Parathyroid adenoma (tissue), 2 donors: ENCODE results near the gene MAP3K4.

Source experiments
- H2AFZ ChIP-seq: fragments of 300-600 bp; sonication (generic); one replicate; pipeline ENCODE4 v1.7.0; 2017; ENCODE audit warnings: antibody characterized with exemption, mild to moderate bottlenecking
- H3K27ac ChIP-seq: fragments of 300-600 bp; sonication (generic); one replicate; pipeline ENCODE4 v1.7.0; 2017
- H3K27me3 ChIP-seq: fragments of 300-600 bp; sonication (generic); one replicate; pipeline ENCODE4 v1.7.0; 2017; ENCODE audit warnings: low read length; ENCODE audit not compliant: control insufficient read depth, insufficient read depth
- H3K36me3 ChIP-seq: fragments of 300-600 bp; sonication (generic); one replicate; pipeline ENCODE4 v1.7.0; 2017; ENCODE audit warnings: low read length; ENCODE audit not compliant: control insufficient read depth, insufficient read depth
- H3K4me1 ChIP-seq: fragments of 300-600 bp; sonication (generic); one replicate; pipeline ENCODE4 v1.7.0; 2017; ENCODE audit warnings: control low read depth
- H3K4me2 ChIP-seq: fragments of 300-600 bp; sonication (generic); one replicate; pipeline ENCODE4 v1.7.0; 2017; ENCODE audit warnings: low read length
- H3K4me3 ChIP-seq: fragments of 300-600 bp; sonication (generic); one replicate; pipeline ENCODE4 v1.7.0; 2017; ENCODE audit warnings: low read depth, low read length
- H3K79me2 ChIP-seq: fragments of 300-600 bp; sonication (generic); one replicate; pipeline ENCODE4 v1.7.0; 2017; ENCODE audit warnings: control low read depth
- H3K9ac ChIP-seq: fragments of 300-600 bp; sonication (generic); one replicate; pipeline ENCODE4 v1.7.0; 2017; ENCODE audit warnings: mild to moderate bottlenecking
- H3K9me3 ChIP-seq: fragments of 300-600 bp; sonication (generic); one replicate; pipeline ENCODE4 v1.7.0; 2017; ENCODE audit warnings: low read length; ENCODE audit not compliant: control insufficient read depth
- TF ChIP-seq, protein P1 (sequence below): fragments of 300-600 bp; sonication (generic); IDR thresholded peaks from one replicate; pipeline ENCODE4 v1.7.0; 2017; ENCODE audit warnings: antibody characterized with exemption, mild to moderate bottlenecking
- donor health status: primary hyperparathyroidism.

Gene MAP3K4

DNA sequence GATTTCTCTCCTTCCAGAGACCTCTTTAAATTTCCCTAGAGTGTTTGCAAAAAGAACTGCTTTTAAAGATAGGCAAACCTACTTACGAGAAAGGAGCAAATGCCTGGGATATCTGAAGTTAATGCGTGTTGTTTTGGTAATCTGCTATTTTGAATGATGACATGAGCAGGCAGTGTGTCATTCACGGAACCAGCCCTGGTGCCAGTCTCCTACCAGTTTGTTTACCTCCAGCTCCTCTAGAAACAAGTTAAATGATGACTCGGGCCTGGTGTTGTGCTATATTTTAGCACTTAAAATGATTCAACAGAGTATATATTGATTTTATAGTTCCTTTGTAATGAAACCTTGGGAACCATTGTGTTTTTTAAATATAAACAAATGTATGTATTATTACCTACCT, 41.1 kb upstream of the MAP3K4 start:
- Histone ChIP-seq H3K27ac (no peak overlapping the region), H3K4me2 (no peak overlapping the region), H2AFZ (no peak overlapping the region), H3K27me3 (no peaks in the 10 kb centered on the region), H3K4me3 (no peak overlapping the region), H3K79me2 (no peaks in the 10 kb centered on the region), H3K36me3 (no peaks in the 10 kb centered on the region), H3K4me1 (no peaks in the 10 kb centered on the region), H3K9ac (no peak overlapping the region), H3K9me3 (no peaks in the 10 kb centered on the region)
- TF ChIP-seq, protein P1, sequence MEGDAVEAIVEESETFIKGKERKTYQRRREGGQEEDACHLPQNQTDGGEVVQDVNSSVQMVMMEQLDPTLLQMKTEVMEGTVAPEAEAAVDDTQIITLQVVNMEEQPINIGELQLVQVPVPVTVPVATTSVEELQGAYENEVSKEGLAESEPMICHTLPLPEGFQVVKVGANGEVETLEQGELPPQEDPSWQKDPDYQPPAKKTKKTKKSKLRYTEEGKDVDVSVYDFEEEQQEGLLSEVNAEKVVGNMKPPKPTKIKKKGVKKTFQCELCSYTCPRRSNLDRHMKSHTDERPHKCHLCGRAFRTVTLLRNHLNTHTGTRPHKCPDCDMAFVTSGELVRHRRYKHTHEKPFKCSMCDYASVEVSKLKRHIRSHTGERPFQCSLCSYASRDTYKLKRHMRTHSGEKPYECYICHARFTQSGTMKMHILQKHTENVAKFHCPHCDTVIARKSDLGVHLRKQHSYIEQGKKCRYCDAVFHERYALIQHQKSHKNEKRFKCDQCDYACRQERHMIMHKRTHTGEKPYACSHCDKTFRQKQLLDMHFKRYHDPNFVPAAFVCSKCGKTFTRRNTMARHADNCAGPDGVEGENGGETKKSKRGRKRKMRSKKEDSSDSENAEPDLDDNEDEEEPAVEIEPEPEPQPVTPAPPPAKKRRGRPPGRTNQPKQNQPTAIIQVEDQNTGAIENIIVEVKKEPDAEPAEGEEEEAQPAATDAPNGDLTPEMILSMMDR = no peak

DNA sequence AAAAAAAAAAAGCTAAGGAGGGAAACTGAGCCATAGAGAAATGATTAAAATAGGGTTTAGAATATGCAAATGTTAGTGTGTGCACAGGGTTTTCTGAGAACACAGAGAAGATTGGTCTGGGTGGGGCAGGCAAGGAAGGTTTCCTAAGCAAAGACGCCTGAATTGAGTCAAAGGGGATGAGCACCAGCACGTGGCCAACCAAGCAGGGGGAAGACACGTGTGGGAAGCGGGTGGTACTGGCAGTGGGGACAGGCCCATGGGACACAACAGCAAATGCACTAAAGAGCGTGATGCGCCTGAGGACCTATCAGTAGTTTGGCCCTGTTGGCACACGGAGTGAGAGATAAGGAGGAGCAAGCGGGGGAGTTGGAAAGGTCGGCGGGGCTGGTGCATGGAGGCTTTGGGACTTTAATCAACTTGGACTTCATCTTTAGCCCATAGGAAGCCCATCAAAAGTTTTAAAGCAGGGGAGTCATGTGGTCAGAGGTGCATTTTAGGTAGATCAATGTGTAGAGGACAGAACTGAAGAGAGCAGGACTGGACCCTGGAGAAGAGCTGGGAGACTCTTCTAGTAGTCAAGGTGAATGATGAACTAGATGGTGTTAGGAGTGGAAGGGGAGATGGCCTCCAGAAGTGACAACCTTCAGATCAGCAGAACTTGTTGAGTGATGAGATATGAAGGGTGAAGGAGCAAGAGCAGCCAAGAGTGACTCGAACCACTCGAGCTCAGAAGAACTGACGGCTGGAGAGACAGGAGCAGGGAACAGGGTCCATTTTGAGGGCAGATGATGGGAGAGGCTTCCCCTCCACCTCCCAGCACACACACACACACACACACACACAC, 40.2 kb upstream of the MAP3K4 start:
- Histone ChIP-seq H3K4me2 (no peak overlapping the region), H3K27ac (no peak overlapping the region)
- TF ChIP-seq, protein P1 = no peak

DNA sequence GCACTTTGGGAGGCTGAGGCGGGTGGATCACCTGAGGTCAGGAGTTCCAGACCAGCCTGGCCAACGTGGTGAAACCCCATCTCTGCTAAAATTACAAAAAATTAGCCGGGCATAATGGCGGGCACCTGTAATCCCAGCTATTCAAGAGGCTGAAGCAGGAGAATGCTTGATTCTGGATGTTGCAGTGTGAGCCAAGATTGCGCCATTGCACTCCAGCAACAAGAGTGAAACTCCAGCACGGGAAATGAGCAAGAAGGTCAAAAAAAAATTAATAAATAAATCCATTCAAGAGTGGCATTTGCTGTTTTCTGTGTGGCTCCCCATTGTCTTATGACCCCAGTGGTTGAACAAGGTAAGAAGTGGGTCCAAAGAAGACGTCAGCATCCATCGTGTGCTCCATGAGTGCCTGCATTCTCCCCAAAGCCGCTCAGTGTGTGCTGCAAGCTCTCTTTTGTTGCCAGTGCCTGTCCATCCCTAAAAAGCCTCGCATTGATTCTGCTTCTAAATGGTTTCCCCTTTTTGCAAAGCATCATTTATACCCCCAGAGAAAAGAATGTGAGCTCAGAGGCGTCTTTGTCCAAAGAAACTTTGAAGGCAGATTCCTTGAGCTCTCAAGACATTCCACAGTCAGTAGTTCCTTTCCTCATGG, 38.8 kb upstream of the MAP3K4 start:
- H2AFZ ChIP-seq = no peak overlapping the region
- H3K9ac ChIP-seq = no peak overlapping the region
- no peak overlapping the region for H3K27ac ChIP-seq
- peaks cover 13% of the 10 kb centered on the region for H3K4me1 ChIP-seq
- no peaks in the 10 kb centered on the region for H3K36me3 ChIP-seq
- TF ChIP-seq, protein P1 = no peak
- no peaks in the 10 kb centered on the region for H3K9me3 ChIP-seq
- H3K4me2 ChIP-seq = no peak overlapping the region
- no peaks in the 10 kb centered on the region for H3K27me3 ChIP-seq
- H3K4me3 ChIP-seq = no peak overlapping the region
- no peaks in the 10 kb centered on the region for H3K79me2 ChIP-seq

More for the DNA sequence above, 40.2 kb upstream of the MAP3K4 start:
- no peaks in the 10 kb centered on the region for H3K79me2 ChIP-seq
- H3K27me3 ChIP-seq = no peaks in the 10 kb centered on the region
- H3K4me1 ChIP-seq = peaks cover 7% of the 10 kb centered on the region
- no peak overlapping the region for H2AFZ ChIP-seq
- no peaks in the 10 kb centered on the region for H3K36me3 ChIP-seq
- no peak overlapping the region for H3K4me3 ChIP-seq
- H3K9me3 ChIP-seq = no peaks in the 10 kb centered on the region
- H3K9ac ChIP-seq = no peak overlapping the region

DNA sequence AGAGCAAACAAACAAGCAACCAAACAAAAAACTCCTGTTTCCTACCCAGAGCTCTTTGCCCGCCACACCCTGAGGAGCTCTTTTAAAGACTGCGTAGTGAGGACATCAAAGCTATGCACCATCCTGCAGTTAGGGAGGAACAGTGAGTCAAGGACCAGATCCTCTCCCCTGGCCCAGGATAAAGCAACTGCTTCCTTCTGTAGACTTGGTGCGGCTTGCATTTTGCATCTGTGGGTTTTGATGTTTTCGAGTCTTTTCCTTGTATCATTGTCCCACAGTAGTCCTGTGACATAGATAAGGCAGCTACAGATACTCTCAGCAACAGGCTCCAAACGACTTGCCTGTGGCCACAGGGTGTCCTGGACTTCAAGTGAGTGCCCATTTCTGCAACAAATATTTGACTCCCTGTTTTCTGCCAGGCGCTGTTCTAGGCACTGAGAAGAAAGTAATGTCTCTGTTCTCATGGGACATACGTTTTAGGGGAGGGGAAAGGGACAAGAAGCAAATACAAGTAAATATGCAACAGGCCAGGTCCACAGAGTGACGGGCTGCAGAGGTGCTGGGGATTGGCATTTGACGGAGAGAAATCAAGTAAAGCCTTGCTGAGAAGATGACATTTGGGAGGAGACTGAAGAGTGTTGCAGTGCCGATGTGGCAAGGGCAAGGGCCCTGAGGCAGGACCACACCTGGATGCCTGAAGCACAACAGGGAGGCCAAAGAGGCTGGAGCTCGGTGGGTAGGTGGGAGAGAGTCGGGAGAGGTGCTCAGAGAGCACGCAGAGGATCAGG, 35.9 kb upstream of the MAP3K4 start:
- Histone ChIP-seq H3K4me1 (peaks cover 13% of the 10 kb centered on the region), H3K27ac (no peak overlapping the region), H3K9me3 (no peaks in the 10 kb centered on the region), H3K4me2 (no peak overlapping the region), H2AFZ (no peak overlapping the region), H3K4me3 (no peak overlapping the region), H3K79me2 (no peaks in the 10 kb centered on the region), H3K36me3 (no peaks in the 10 kb centered on the region), H3K9ac (no peak overlapping the region), H3K27me3 (no peaks in the 10 kb centered on the region)
- TF ChIP-seq, protein P1 = no peak
